ENCODE results near the gene SNX30. TPM values are rescaled to one million over a fixed set of nuclear protein-coding genes. Genes with fewer than 3 reads are reported as not detected.

Gene SNX30
- total RNA-seq, 2 donors from 2014 or later = 6.3 to 38.7 TPM

DNA sequence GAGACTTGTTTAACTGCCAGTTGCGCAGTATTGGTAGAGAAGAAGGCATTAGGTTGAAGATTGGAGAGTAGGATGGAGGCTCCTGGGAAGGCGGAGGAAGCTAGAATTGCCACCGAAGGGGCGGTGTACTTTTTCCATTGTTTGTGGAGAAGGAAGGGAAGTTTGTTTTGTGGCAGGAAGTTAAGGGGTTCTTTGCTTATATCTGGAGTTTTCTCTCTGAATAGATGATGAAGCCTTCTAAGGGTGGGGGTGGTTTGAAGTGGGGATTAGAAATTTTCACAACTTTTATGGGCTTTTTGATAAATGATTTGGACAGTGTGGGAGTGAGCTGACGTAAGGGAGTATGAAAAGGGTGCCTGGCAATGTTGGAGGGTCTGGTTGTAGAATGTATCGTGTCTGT is 59.3 kb downstream of the SNX30 start:
- Histone ChIP-seq H3K27ac (no peak overlapping the region), H3K9me3 (no peaks in the 10 kb centered on the region), H3K4me3 (no peak overlapping the region), H3K4me1 (replicated peaks) (no peaks in the 10 kb centered on the region), H3K36me3 (no peaks in the 10 kb centered on the region), H3K27me3 (replicated peaks; ENCODE audit: insufficient read depth) (no peaks in the 10 kb centered on the region)
- WGBS = 71% methylated on average over 6 of the region's 6 CpGs
- intact Hi-C loops (cut with DNase I) = loop anchor here (10.0 kb wide), 1 partner anchor 475 kb away; the partner anchor contains the start of gene PTBP3
- no peak for DNase-seq (ENCODE audit: low spot score)
- TF ChIP-seq CTCF (IDR thresholded peaks at IDR 0.05) = no peak
- no peak for TF ChIP-seq POLR2A (IDR thresholded peaks at IDR 0.05)
- no peak for TF ChIP-seq POLR2AphosphoS5 (IDR thresholded peaks at IDR 0.05)

DNA sequence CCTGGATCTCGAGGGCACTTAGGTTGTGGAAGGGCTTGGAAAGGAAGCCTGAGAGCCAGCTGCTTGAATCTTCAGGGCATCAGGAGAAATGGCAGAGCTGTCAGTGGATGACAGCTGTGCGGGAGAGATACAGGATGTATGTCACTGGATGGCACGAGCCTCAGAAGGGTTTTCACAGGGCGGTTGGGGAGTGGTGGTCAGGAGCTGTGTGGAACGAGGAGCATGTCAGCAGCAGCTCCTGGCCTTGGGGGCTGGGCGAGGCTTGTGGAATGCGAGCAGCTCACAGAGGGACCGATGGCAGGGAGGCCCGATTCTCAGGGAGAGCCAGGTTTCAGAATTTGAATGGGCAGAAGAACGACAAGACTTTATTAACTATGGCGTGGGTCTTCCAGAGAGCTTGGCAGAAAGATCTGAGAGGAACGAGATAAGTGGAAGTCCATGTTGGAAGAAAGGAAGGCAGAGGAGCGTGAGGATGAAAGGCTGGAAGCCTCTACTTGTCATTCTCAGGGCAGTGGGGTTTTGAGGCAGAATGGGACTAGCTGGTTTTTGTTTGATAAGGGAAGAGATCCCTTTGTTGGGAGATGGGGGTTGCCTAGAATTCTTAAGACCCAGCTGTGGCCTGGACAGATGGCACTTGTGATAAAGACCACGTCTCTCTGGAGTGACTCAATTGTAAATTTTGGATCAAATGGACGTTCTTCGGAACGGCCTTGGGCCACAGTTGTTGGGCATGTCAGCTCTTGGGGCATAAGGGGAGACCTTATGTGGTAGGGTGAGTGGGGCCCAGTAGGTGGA is 60.3 kb downstream of the SNX30 start:
- intact Hi-C loops (cut with DNase I) = loop anchor here (10.0 kb wide), 1 partner anchor 476 kb away; the partner anchor contains the start of gene PTBP3
- H3K4me1 ChIP-seq (replicated peaks) = no peaks in the 10 kb centered on the region
- H3K27ac ChIP-seq = no peak overlapping the region
- H3K4me3 ChIP-seq = no peak overlapping the region
- DNase-seq (ENCODE audit: low spot score) = no peak
- H3K36me3 ChIP-seq = no peaks in the 10 kb centered on the region
- WGBS = 78% methylated on average over 17 of the region's 17 CpGs
- H3K27me3 ChIP-seq (replicated peaks; ENCODE audit: insufficient read depth) = no peaks in the 10 kb centered on the region
- no peaks in the 10 kb centered on the region for H3K9me3 ChIP-seq
- TF ChIP-seq CTCF (IDR thresholded peaks at IDR 0.05) = no peak
- TF ChIP-seq POLR2AphosphoS5 (IDR thresholded peaks at IDR 0.05) = no peak
- no peak for TF ChIP-seq POLR2A (IDR thresholded peaks at IDR 0.05)

- no peaks in the 10 kb centered on the region for H3K36me3 ChIP-seq
- TF ChIP-seq POLR2AphosphoS5 (IDR thresholded peaks at IDR 0.05) = no peak
- TF ChIP-seq POLR2A (IDR thresholded peaks at IDR 0.05) = no peak
- H3K4me1 ChIP-seq (replicated peaks) = no peaks in the 10 kb centered on the region
- H3K4me3 ChIP-seq = no peak overlapping the region
- intact Hi-C loops (cut with DNase I) = loop anchor here (10.0 kb wide), 1 partner anchor 477 kb away; the partner anchor contains the start of gene PTBP3
- H3K27me3 ChIP-seq (replicated peaks; ENCODE audit: insufficient read depth) = no peaks in the 10 kb centered on the region
- 94% methylated on average over 6 of the region's 6 CpGs for WGBS
- H3K9me3 ChIP-seq = no peaks in the 10 kb centered on the region
- no peak overlapping the region for H3K27ac ChIP-seq
- no peak for DNase-seq (ENCODE audit: low spot score)
Measured at GRCh38 chr9:112811518-112811917, 61.0 kb downstream of the SNX30 start.

- TF ChIP-seq CTCF (IDR thresholded peaks at IDR 0.05) = no peak
- no peak for TF ChIP-seq POLR2AphosphoS5 (IDR thresholded peaks at IDR 0.05)
- TF ChIP-seq POLR2A (IDR thresholded peaks at IDR 0.05) = no peak
- Histone ChIP-seq H3K27ac (no peak overlapping the region), H3K9me3 (no peaks in the 10 kb centered on the region), H3K4me1 (replicated peaks) (no peaks in the 10 kb centered on the region), H3K4me3 (no peak overlapping the region), H3K36me3 (no peaks in the 10 kb centered on the region), H3K27me3 (replicated peaks; ENCODE audit: insufficient read depth) (no peaks in the 10 kb centered on the region)
- no peak for DNase-seq (ENCODE audit: low spot score)
- intact Hi-C loops (cut with DNase I) = loop anchor here (10.0 kb wide), 1 partner anchor 481 kb away; the partner anchor contains the start of gene PTBP3
- 86% methylated on average over 8 of the region's 8 CpGs for WGBS
Measured at GRCh38 chr9:112815868-112816267, 65.3 kb downstream of the SNX30 start.

DNA sequence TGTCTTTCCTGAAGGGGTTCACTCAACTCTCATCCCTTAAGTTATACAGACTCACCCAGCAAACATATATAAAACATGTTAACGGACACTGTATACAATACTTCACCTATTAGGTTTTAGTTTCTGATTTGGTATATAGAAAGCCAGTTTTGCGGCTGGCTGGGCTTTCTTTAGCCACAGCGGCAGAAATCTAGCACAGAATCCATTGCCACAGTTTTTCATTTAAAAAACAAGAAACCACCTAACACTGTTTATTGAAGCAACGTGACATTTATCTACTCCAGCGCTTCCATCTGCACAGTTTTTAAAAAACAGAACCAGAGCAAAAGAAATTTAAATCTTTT is 67.3 kb downstream of the SNX30 start:
- intact Hi-C loops (cut with DNase I) = loop anchor here (10.0 kb wide), 1 partner anchor 483 kb away; the partner anchor contains the start of gene PTBP3
- no peaks in the 10 kb centered on the region for H3K27me3 ChIP-seq (replicated peaks; ENCODE audit: insufficient read depth)
- no peak overlapping the region for H3K4me3 ChIP-seq
- no peaks in the 10 kb centered on the region for H3K36me3 ChIP-seq
- no peak for DNase-seq (ENCODE audit: low spot score)
- no peaks in the 10 kb centered on the region for H3K4me1 ChIP-seq (replicated peaks)
- TF ChIP-seq POLR2A (IDR thresholded peaks at IDR 0.05) (no peak), POLR2AphosphoS5 (IDR thresholded peaks at IDR 0.05) (no peak), CTCF (IDR thresholded peaks at IDR 0.05) (no peak)
- WGBS = 95% methylated on average over 5 of the region's 5 CpGs
- no peak overlapping the region for H3K27ac ChIP-seq
- H3K9me3 ChIP-seq = no peaks in the 10 kb centered on the region

Measured in prostate gland (tissue), 2 donors.